ENCODE measurements around the gene TMEM221. TPM values are rescaled to one million over a fixed set of nuclear protein-coding genes. Genes with fewer than 3 reads are reported as not detected.

The TMEM221 gene
- total and polyA plus RNA-seq, 11 donors, result 0.04 to 0.52 TPM; not detected in 9

- no peak overlapping the region for H3K4me3 ChIP-seq
- ATAC-seq (no peak), DNase-seq (peak in 1 of 5 donors; percentile 32)
- TF ChIP-seq CTCF (IDR thresholded peaks at IDR 0.05), result no peak
- no peak for TF ChIP-seq POLR2A (IDR thresholded peaks at IDR 0.05)
- H3K4me1 ChIP-seq, result peaks cover 0 to 29% (median 11%) of the 10 kb centered on the region in 12 donors
- intact Hi-C loops (cut with DNase I), result loop anchor here in 9 of 10 donors (1.0 to 10.0 kb wide), 9 partner anchors 14 to 122 kb away; partner anchors contain the start of genes CCDC194 (in 6 of the 9) and PGLS (in 2 of the 9)
- whole genome bisulfite sequencing, 4 donors, result 35 to 41% (median 37%) methylated on average over 6 of the region's 6 CpGs
- no peaks in the 10 kb centered on the region for H3K9me3 ChIP-seq
- H3K27ac ChIP-seq, result peak overlapping the region in 9 of 12 donors; percentile 6 to 98 (median 91)
- no peaks in the 10 kb centered on the region for H3K36me3 ChIP-seq
- peaks cover 0 to 2% (median 0%) of the 10 kb centered on the region in 9 donors for H3K27me3 ChIP-seq
Observed at GRCh38 chr19:17466487-17466850, 18.0 kb upstream of the TMEM221 start.

- 80 to 90% (median 85%) methylated on average over 19 to 26 of the region's 26 CpGs for WGBS, 4 donors
- Histone ChIP-seq H3K4me1 (peaks cover 0 to 4% (median 0%) of the 10 kb centered on the region in 12 donors), H3K4me3 (no peak within 1 kb of the TSS), H3K9me3 (no peaks in the 10 kb centered on the region), H3K27me3 (peaks cover 10 to 55% (median 23%) of the 10 kb centered on the region in 9 donors), H3K27ac (no peak within 1 kb of the TSS), H3K36me3 (no peaks in the 10 kb centered on the region)
- intact Hi-C loops (cut with DNase I), result loop anchor here in 4 of 10 donors (5.0 to 10.0 kb wide), 4 partner anchors 38 to 116 kb away; partner anchors contain the start of genes CCDC194 (in 2 of the 4) and MVB12A (in 1 of the 4)
- TF ChIP-seq POLR2A (IDR thresholded peaks at IDR 0.05) (no peak), CTCF (IDR thresholded peaks at IDR 0.05) (no peak)
- ATAC-seq (no peak), DNase-seq (peak in 1 of 5 donors; percentile 33)
Observed at GRCh38 chr19:17460372-17461230, 12.1 kb upstream of the TMEM221 start, which contains the start of gene NXNL1. TSS of gene NXNL1 (minus strand) at chr19:17460926. CDS start at chr19:17460869, 57 bp downstream.

GRCh38 chr19:17458970-17459369 is 10.5 kb upstream of the TMEM221 start:
- DNase-seq, result no peak
- Histone ChIP-seq H3K27me3 (peaks cover 22 to 71% (median 39%) of the 10 kb centered on the region in 9 donors), H3K9me3 (no peaks in the 10 kb centered on the region), H3K4me1 (peaks cover 0 to 13% (median 0%) of the 10 kb centered on the region in 12 donors), H3K27ac (no peak overlapping the region), H3K36me3 (no peaks in the 10 kb centered on the region), H3K4me3 (no peak overlapping the region)
- WGBS, 4 donors, result 78 to 88% (median 82%) methylated on average over 3 of the region's 3 CpGs
- no peak for ATAC-seq
- TF ChIP-seq CTCF (IDR thresholded peaks at IDR 0.05) (no peak), POLR2A (IDR thresholded peaks at IDR 0.05) (no peak)
- intact Hi-C loops (cut with DNase I), result loop anchor here in 6 of 10 donors (10.0 kb wide), 5 partner anchors 116 to 396 kb away; partner anchors contain the start of gene RPL18A (in 1 of the 6)

GRCh38 chr19:17457616-17458015 is 9.1 kb upstream of the TMEM221 start:
- Histone ChIP-seq H3K4me3 (no peak overlapping the region), H3K4me1 (peaks cover 0 to 18% (median 0%) of the 10 kb centered on the region in 12 donors), H3K9me3 (no peaks in the 10 kb centered on the region), H3K27me3 (peaks cover 22 to 81% (median 43%) of the 10 kb centered on the region in 9 donors), H3K27ac (no peak overlapping the region), H3K36me3 (no peaks in the 10 kb centered on the region)
- TF ChIP-seq POLR2A (IDR thresholded peaks at IDR 0.05) (no peak), CTCF (IDR thresholded peaks at IDR 0.05) (no peak)
- WGBS, 4 donors, result 26 to 39% (median 32%) methylated on average over 6 of the region's 6 CpGs
- ATAC-seq, result no peak
- intact Hi-C loops (cut with DNase I), result loop anchor here in 6 of 10 donors (10.0 kb wide), 5 partner anchors 117 to 397 kb away; partner anchors contain the start of gene RPL18A (in 1 of the 6)
- DNase-seq, result no peak

Data from heart left ventricle (tissue), 16 donors.